ENCODE measurements around the gene IPO11.

DNA sequence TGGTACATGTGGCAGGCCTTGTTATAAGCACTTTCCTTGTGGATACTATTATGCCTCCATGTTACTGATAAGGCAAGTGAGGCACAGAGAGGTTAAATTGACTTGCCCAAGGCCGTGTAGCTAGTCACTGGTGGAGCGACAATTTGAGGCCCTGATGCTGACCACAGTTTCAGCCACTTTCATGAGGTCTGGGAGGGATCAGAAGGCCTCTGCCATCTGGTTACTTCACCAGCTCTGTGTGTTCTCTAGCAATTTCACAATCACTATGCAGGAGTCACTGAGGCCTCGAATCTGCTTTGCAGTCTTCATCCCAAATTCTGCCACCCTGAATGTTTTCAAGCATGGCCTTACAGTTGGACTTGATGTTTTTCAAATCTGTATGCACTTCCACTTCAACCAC, 175.2 kb downstream of the IPO11 start:
- TF ChIP-seq, protein P1, sequence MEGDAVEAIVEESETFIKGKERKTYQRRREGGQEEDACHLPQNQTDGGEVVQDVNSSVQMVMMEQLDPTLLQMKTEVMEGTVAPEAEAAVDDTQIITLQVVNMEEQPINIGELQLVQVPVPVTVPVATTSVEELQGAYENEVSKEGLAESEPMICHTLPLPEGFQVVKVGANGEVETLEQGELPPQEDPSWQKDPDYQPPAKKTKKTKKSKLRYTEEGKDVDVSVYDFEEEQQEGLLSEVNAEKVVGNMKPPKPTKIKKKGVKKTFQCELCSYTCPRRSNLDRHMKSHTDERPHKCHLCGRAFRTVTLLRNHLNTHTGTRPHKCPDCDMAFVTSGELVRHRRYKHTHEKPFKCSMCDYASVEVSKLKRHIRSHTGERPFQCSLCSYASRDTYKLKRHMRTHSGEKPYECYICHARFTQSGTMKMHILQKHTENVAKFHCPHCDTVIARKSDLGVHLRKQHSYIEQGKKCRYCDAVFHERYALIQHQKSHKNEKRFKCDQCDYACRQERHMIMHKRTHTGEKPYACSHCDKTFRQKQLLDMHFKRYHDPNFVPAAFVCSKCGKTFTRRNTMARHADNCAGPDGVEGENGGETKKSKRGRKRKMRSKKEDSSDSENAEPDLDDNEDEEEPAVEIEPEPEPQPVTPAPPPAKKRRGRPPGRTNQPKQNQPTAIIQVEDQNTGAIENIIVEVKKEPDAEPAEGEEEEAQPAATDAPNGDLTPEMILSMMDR (IDR thresholded peaks at IDR 0.05; ENCODE audit: insufficient read depth, low read length, poor library complexity, severe bottlenecking): no peak
- TF ChIP-seq EZH2phosphoT487 (conservative IDR thresholded peaks at IDR 0.05; ENCODE audit: low read length): no peak
